Measurements from ENCODE around the gene SPTA1. TPM values are rescaled to one million over a fixed set of nuclear protein-coding genes. Genes with fewer than 3 reads are reported as not detected.

The SPTA1 gene
- total RNA-seq, 1 experiment from 2014 or later = 0.11 TPM

- no peaks in the 10 kb centered on the region for H3K4me1 Mint-ChIP-seq
- no peaks in the 10 kb centered on the region for H3K36me3 Mint-ChIP-seq
- no peak for DNase-seq (ENCODE audit: low spot score)
- no peak overlapping the region for H3K4me3 Mint-ChIP-seq
- ChIA-PET POLR2A (no interaction called here), CTCF (no interaction called here)
- TF ChIP-seq ATF3 (CRISPR knock-in tag; conservative IDR thresholded peaks at IDR 0.05) (no peak), ZBTB43 (CRISPR knock-in tag; IDR thresholded peaks at IDR 0.05) (no peak), CDX4 (CRISPR knock-in tag; IDR thresholded peaks at IDR 0.05; ENCODE audit: borderline replicate concordance) (no peak), KAT7 (CRISPR knock-in tag; IDR thresholded peaks at IDR 0.05; ENCODE audit: borderline replicate concordance) (no peak), SP1 (CRISPR knock-in tag; conservative IDR thresholded peaks at IDR 0.05) (no peak), ZSCAN18 (CRISPR knock-in tag; IDR thresholded peaks at IDR 0.05) (no peak), FOXK1 (CRISPR knock-in tag; IDR thresholded peaks at IDR 0.05) (no peak), CREB1 (CRISPR knock-in tag; IDR thresholded peaks at IDR 0.05) (no peak), GTF2I (CRISPR knock-in tag; conservative IDR thresholded peaks at IDR 0.05) (no peak), ATF1 (CRISPR knock-in tag; IDR thresholded peaks at IDR 0.05) (no peak), TEAD1 (CRISPR knock-in tag; IDR thresholded peaks at IDR 0.05) (no peak), ETV6 (CRISPR knock-in tag; IDR thresholded peaks at IDR 0.05) (no peak), NR2C2 (CRISPR knock-in tag; IDR thresholded peaks at IDR 0.05) (no peak), ZNF671 (CRISPR knock-in tag; IDR thresholded peaks at IDR 0.05) (no peak), JAZF1 (CRISPR knock-in tag; IDR thresholded peaks at IDR 0.05) (no peak), GABPB1 (CRISPR knock-in tag; IDR thresholded peaks at IDR 0.05) (no peak), TCF7 (CRISPR knock-in tag; IDR thresholded peaks at IDR 0.05; ENCODE audit: low read depth) (no peak), CBFB (CRISPR knock-in tag; IDR thresholded peaks at IDR 0.05; ENCODE audit: low read depth) (no peak), ZNF396 (CRISPR knock-in tag; IDR thresholded peaks at IDR 0.05; ENCODE audit: borderline replicate concordance) (no peak), NR3C1 (CRISPR knock-in tag; conservative IDR thresholded peaks at IDR 0.05; ENCODE audit: low read depth) (no peak)
- H3K27ac Mint-ChIP-seq = no peak overlapping the region
- no peak for ATAC-seq
- H3K27me3 Mint-ChIP-seq (ENCODE audit: low read depth) = no peaks in the 10 kb centered on the region
- H3K9me3 Mint-ChIP-seq = no peaks in the 10 kb centered on the region
These were observed 24.6 kb upstream of the SPTA1 start for GRCh38 chr1:158711098-158711497.

- ATAC-seq (peak; percentile 53; the same call in 1 of the 2 replicates), DNase-seq (ENCODE audit: low spot score) (no peak)
- H3K27ac Mint-ChIP-seq = no peak overlapping the region
- H3K9me3 Mint-ChIP-seq = no peaks in the 10 kb centered on the region
- H3K4me3 Mint-ChIP-seq = no peak overlapping the region
- H3K27me3 Mint-ChIP-seq (ENCODE audit: low read depth) = no peaks in the 10 kb centered on the region
- CTCF ChIA-PET = no interaction called here
- POLR2A ChIA-PET = no interaction called here
- H3K4me1 Mint-ChIP-seq = 0 out of 2 replicates have a peak, but pooled peaks cover 4% of the 10 kb centered on the region
- H3K36me3 Mint-ChIP-seq = no peaks in the 10 kb centered on the region
- TF ChIP-seq ERG (CRISPR knock-in tag; IDR thresholded peaks at IDR 0.05) = no peak
- no peak for TF ChIP-seq ZBTB21 (CRISPR knock-in tag; IDR thresholded peaks at IDR 0.05; ENCODE audit: borderline replicate concordance)
- no peak for TF ChIP-seq E2F4 (CRISPR knock-in tag; IDR thresholded peaks at IDR 0.05; ENCODE audit: borderline replicate concordance, low read depth)
- TF ChIP-seq CTCF (IDR thresholded peaks at IDR 0.05) = no peak
- no peak for TF ChIP-seq HMGA2 (CRISPR knock-in tag; IDR thresholded peaks at IDR 0.05)
- TF ChIP-seq ZNF425 (CRISPR knock-in tag; conservative IDR thresholded peaks at IDR 0.05) = no peak
- no peak for TF ChIP-seq SP1 (CRISPR knock-in tag; conservative IDR thresholded peaks at IDR 0.05)
These were observed 19.6 kb upstream of the SPTA1 start for GRCh38 chr1:158706096-158706495.
